Caco-2 (cell line): ENCODE results near the gene AK5. TPM values are rescaled to one million over a fixed set of nuclear protein-coding genes. Genes with fewer than 3 reads are reported as not detected.

Experiments used
- BruUV-seq: library from RNA; stranded (reverse); fragments of 400-500 nt; replicated peaks from 2 replicates; lab custom pipeline; 2021; lab: Mats Ljungman, UMichigan
- CTCF ChIA-PET: fragments of 300-600 bp; sonication (Branson Sonifier 250); formaldehyde crosslinking; loops from one replicate; lab custom pipeline; 2022; ENCODE audit warnings: antibody characterized with exemption; lab: Charles Lee
- POLR2A ChIA-PET: fragments of 300-600 bp; sonication (Branson Sonifier 250); formaldehyde crosslinking; loops from one replicate; lab custom pipeline; 2022; ENCODE audit warnings: antibody characterized with exemption; lab: Charles Lee
- DNase-seq, 2 experiments: peaks; one replicate each; pipeline versions ENCODE4 v3.0.0 to v3.0.0-alpha.2; 2020 to 2022
- H3K27me3 ChIP-seq: replicated peaks from 2 replicates; pipeline ENCODE4 v1.6.0; 2011; ENCODE audit warnings: low read length; ENCODE audit not compliant: control insufficient read depth, insufficient read depth
- H3K36me3 ChIP-seq: 2 replicates; pipeline ENCODE4 v1.5.1; 2011; ENCODE audit warnings: low read length; ENCODE audit not compliant: control insufficient read depth, insufficient read depth
- H3K4me1 ChIP-seq: fragments of 250-450 bp; sonication (Bioruptor Pico); 2 replicates; pipeline ENCODE4 v1.5.1; 2020; ENCODE audit warnings: mild to moderate bottlenecking
- H3K4me3 ChIP-seq: 2 replicates; pipeline ENCODE4 v1.5.1; 2011; ENCODE audit warnings: low read depth, mild to moderate bottlenecking, control low read depth, low read length
- H3K9me3 ChIP-seq: fragments of 250-450 bp; sonication (Bioruptor Pico); 2 replicates; pipeline ENCODE4 v1.5.1; 2020; ENCODE audit warnings: mild to moderate bottlenecking, moderate library complexity
- H3K27ac Mint-ChIP-seq: one replicate; pipeline ENCODE4 v1.8.0; 2022; ENCODE audit warnings: mixed read lengths; ENCODE audit not compliant: unreplicated experiment
- H3K27me3 Mint-ChIP-seq: one replicate; pipeline ENCODE4 v1.8.0; 2022; ENCODE audit warnings: mixed read lengths; ENCODE audit not compliant: insufficient read depth, unreplicated experiment
- H3K36me3 Mint-ChIP-seq: one replicate; pipeline ENCODE4 v1.8.0; 2022; ENCODE audit warnings: mild to moderate bottlenecking, mixed read lengths; ENCODE audit not compliant: insufficient read depth, unreplicated experiment
- H3K4me1 Mint-ChIP-seq: one replicate; pipeline ENCODE4 v1.8.0; 2022; ENCODE audit warnings: low read depth, mixed read lengths; ENCODE audit not compliant: unreplicated experiment
- H3K4me3 Mint-ChIP-seq: one replicate; pipeline ENCODE4 v1.8.0; 2022; ENCODE audit warnings: mild to moderate bottlenecking, moderate library complexity, mixed read lengths; ENCODE audit not compliant: unreplicated experiment
- H3K9me3 Mint-ChIP-seq: one replicate; pipeline ENCODE4 v1.8.0; 2022; ENCODE audit warnings: mixed read lengths; ENCODE audit not compliant: unreplicated experiment
- CTCF ChIP-seq, 2 experiments: fragments of 200-600 bp in 1 of 2; IDR thresholded peaks; 1 replicate in 1 of 2; 2 replicates in 1 of 2; pipeline versions ENCODE4 v1.5.1 to v1.8.0; 2011 to 2022; ENCODE audit warnings: antibody characterized with exemption in 1 of 2, control low read depth in 1 of 2, inconsistent platforms in 1 of 2, low read depth in 1 of 2, low read length in 1 of 2, mild to moderate bottlenecking in 1 of 2, moderate library complexity in 1 of 2; ENCODE audit not compliant: insufficient read depth in 1 of 2, severe bottlenecking in 1 of 2, unreplicated experiment in 1 of 2
- intact Hi-C: fragments of 100-400 bp; cut with micrococcal nuclease; formaldehyde crosslinking; loops from one replicate; pipeline ENCODE4 v1.10.0; 2022; ENCODE audit not compliant: unreplicated experiment
- total RNA-seq: library from RNA; stranded (reverse); gene quantifications from 2 replicates; pipeline ENCODE4 v1.2.3, GENCODE V29; 2022

Gene AK5
- total RNA-seq, 1 experiment from 2014 or later, result not detected

GRCh38 chr1:77539519-77540142, 257.8 kb downstream of the AK5 start:
- Mint-ChIP-seq H3K4me1 (no peaks in the 10 kb centered on the region), H3K27me3 (no peaks in the 10 kb centered on the region), H3K27ac (no peak overlapping the region), H3K9me3 (no peaks in the 10 kb centered on the region), H3K36me3 (no peaks in the 10 kb centered on the region), H3K4me3 (no peak overlapping the region)
- Histone ChIP-seq H3K4me3 (no peak overlapping the region), H3K36me3 (no peaks in the 10 kb centered on the region), H3K9me3 (no peaks in the 10 kb centered on the region), H3K27me3 (no peaks in the 10 kb centered on the region), H3K4me1 (no peaks in the 10 kb centered on the region)
- DNase-seq, result no peak
- TF ChIP-seq CTCF (IDR thresholded peaks at IDR 0.05; ENCODE audit: insufficient read depth in 1 of 2, low read depth in 1 of 2, low read length in 1 of 2, severe bottlenecking in 1 of 2, unreplicated experiment in 1 of 2), result no peak
- POLR2A ChIA-PET, result no interaction called here
- intact Hi-C loops, result loop anchor here (10.0 kb wide), 1 partner anchor 95 kb away; no protein-coding TSS in a partner anchor
- no TSS peak for BruUV-seq
- CTCF ChIA-PET, result interaction anchor here (0.7 kb wide), 1 partner anchor 190 kb away, joined by 3 read pairs; no protein-coding TSS in a partner anchor

- TF ChIP-seq CTCF (IDR thresholded peaks at IDR 0.05; ENCODE audit: insufficient read depth in 1 of 2, low read depth in 1 of 2, low read length in 1 of 2, severe bottlenecking in 1 of 2, unreplicated experiment in 1 of 2), result no peak
- H3K27me3 Mint-ChIP-seq, result no peaks in the 10 kb centered on the region
- no peak for DNase-seq
- H3K4me3 Mint-ChIP-seq, result no peak overlapping the region
- no TSS peak for BruUV-seq
- Histone ChIP-seq H3K36me3 (no peaks in the 10 kb centered on the region), H3K4me1 (no peaks in the 10 kb centered on the region), H3K27me3 (no peaks in the 10 kb centered on the region), H3K4me3 (no peak overlapping the region), H3K9me3 (no peaks in the 10 kb centered on the region)
- H3K36me3 Mint-ChIP-seq, result no peaks in the 10 kb centered on the region
- ChIA-PET POLR2A (no interaction called here), CTCF (no interaction called here)
- intact Hi-C loops, result no loop called here
- H3K27ac Mint-ChIP-seq, result no peak overlapping the region
- peaks cover 7% of the 10 kb centered on the region for H3K4me1 Mint-ChIP-seq
- no peaks in the 10 kb centered on the region for H3K9me3 Mint-ChIP-seq
Measured at GRCh38 chr1:77540501-77541161, 258.8 kb downstream of the AK5 start.

GRCh38 chr1:77541162-77541545, 259.3 kb downstream of the AK5 start:
- Histone ChIP-seq H3K4me1 (no peaks in the 10 kb centered on the region), H3K4me3 (no peak overlapping the region), H3K27me3 (no peaks in the 10 kb centered on the region), H3K9me3 (no peaks in the 10 kb centered on the region), H3K36me3 (no peaks in the 10 kb centered on the region)
- Mint-ChIP-seq H3K27ac (no peak overlapping the region), H3K4me3 (no peak overlapping the region), H3K9me3 (no peaks in the 10 kb centered on the region), H3K36me3 (no peaks in the 10 kb centered on the region), H3K4me1 (peaks cover 7% of the 10 kb centered on the region), H3K27me3 (no peaks in the 10 kb centered on the region)
- ChIA-PET POLR2A (no interaction called here), CTCF (no interaction called here)
- DNase-seq, result no peak
- no TSS peak for BruUV-seq
- intact Hi-C loops, result no loop called here
- TF ChIP-seq CTCF (IDR thresholded peaks at IDR 0.05; ENCODE audit: insufficient read depth in 1 of 2, low read depth in 1 of 2, low read length in 1 of 2, severe bottlenecking in 1 of 2, unreplicated experiment in 1 of 2), result no peak
